Measurements from ENCODE around the gene TMEM236.

Gene TMEM236

DNA sequence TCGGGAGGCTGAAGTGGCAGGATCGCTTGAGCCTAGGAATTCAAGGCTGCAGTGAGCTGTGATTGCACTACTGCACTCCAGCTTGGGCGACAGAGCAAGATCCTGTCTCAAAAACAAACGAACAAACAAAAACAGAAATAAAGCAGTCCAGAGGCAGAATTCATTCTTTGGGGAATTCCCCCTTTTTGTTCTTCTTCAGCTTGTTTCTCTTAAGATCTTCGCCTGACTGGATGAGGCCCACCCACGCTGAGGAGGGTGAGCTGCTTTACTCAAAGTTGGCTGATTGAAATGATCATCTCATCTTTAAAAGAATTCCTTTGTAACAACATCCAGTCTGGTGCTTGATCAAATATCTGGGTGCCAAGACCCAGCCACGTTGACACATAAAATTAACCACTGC, 67.8 kb downstream of the TMEM236 start:
- DNase-seq (ENCODE audit: low read depth in 2 of 2, low spot score in 1 of 2): no peak

DNA sequence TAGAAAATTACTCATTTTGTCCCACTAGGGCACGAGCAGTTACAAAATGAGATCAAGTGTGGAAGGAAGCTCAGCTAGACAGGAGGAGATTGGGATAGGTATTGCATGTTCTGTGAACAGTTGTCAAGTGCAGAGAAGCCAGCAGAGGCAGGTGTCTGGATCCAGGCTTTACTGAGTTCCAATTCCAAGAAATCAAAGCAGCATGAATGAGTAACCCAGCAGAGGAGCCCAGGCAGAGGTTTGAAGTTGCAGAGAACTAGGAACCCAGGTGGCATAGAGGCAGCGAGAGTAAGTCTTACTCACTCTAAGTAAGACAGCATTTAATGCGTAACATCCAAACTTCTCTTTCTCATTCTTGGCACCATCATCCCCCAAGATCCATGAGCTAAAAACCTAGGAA, 68.9 kb downstream of the TMEM236 start:
- no peak for DNase-seq (ENCODE audit: low read depth in 2 of 2, low spot score in 1 of 2)

DNA sequence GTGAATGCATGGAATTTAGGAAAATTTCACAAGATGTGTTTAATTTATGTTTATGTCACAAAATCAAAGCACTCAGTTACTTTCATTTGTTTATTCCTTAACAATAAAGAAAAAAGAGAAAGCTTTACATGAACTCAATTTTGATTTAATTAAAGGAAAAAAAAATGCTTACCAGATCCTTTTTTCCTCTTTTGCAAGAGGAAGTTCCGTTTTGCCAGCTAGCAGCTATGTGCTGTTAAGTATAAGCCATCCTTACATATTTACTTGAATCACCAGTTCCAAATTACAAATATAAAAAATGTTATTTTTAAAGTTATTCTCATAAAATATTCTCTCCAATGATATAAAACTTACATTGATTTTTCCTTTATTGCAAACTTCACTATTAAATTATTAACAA, 69.9 kb downstream of the TMEM236 start:
- DNase-seq (ENCODE audit: low read depth in 2 of 2, low spot score in 1 of 2): no peak

DNA sequence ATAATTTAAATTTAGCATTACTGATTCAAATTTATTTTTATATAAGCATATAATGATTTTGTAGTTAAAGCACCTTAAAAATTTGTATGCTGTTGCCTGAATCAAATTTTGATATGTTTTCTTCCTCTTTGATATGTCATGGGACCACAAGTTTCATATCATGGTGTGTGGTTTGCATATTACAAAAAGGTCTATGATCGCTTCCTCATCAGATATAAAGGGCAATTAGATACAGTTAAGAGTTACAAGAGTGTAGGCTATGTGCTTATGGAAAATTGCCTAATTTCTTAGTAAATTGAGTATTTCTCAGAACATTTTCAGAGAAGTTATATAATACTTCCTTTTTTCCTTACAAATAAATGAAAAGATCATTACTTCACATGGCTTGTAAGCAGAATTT, 79.3 kb downstream of the TMEM236 start:
- no peak for DNase-seq (ENCODE audit: low read depth in 2 of 2, low spot score in 1 of 2)

DNA sequence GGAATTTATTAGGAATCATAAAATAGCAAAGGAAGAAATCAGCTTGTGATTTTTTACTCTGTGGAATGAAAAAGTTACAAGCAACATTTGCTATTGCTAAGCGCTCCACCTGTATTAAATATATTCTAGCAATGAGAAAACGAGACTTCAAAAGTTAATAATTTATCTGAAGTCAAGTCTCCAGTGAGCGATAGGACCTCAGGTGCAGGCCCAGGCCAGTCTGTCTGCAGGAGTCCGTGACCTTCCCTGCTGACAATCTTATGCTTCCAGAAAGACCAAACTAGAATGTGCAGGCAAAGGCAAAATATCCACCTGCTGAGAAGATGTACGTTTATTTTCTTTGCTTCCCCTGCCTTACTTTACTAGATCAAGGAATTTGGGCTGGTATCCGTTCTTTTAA, 79.9 kb downstream of the TMEM236 start:
- no peak for DNase-seq (ENCODE audit: low read depth in 2 of 2, low spot score in 1 of 2)

DNA sequence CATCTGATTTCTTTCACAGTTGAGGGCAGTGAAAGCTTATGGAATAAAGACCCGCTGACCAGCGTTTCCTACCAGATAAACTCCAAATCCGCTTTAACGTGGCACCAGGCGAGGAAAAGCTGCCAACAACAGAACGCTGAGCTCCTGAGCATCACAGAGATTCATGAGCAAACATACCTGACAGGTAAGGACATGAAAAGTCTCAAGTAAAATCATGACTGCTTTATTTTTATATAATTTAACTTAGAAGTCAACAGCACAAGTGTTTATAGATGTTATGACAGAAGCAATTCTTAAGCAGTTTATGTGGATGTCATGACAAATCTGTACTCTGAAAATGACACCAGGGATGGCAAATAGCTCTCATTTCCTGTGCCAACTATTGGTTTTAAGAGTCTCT, 81.7 kb downstream of the TMEM236 start:
- no peak for DNase-seq (ENCODE audit: low read depth in 2 of 2, low spot score in 1 of 2)

DNA sequence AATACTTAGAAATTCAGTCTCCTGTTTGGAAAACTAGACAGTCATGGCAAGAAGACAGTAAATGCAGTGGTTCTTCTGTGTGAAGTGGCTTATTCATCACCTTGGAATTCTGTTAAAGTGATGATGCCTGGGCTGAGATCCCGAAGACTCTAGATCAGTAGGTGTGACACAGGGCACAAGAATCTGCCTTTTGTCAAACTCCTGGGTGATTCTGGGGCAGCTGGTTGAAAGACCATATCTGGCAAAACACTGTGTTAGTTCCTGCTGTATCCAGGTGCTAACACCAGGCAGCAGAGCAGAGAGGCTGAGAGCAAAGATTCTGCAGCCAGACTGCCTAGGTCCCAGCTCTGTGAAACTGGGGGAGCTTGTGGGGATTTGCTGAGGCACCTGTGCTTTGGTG, 83.7 kb downstream of the TMEM236 start:
- no peak for DNase-seq (ENCODE audit: low read depth in 2 of 2, low spot score in 1 of 2)

DNA sequence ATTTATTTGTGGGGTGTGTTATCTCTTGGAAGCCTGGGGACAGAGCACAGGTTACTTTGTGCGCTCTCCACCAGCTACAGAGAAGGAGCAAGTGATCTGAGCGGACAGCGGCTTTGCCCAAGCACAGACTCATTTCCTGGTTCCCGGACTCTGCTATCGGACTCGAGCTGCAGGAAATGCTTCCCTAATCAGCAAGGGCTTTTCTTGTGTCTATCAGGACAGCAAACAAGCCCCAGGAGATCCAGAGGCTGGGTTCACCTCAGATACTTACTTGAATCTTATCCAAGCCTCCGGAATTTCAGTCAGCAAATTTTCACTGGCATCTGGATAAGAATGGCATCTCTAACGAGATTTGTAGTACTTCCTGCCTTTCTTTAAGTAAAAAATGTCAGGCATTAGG, 84.9 kb downstream of the TMEM236 start:
- DNase-seq (ENCODE audit: low read depth in 2 of 2, low spot score in 1 of 2): no peak

DNA sequence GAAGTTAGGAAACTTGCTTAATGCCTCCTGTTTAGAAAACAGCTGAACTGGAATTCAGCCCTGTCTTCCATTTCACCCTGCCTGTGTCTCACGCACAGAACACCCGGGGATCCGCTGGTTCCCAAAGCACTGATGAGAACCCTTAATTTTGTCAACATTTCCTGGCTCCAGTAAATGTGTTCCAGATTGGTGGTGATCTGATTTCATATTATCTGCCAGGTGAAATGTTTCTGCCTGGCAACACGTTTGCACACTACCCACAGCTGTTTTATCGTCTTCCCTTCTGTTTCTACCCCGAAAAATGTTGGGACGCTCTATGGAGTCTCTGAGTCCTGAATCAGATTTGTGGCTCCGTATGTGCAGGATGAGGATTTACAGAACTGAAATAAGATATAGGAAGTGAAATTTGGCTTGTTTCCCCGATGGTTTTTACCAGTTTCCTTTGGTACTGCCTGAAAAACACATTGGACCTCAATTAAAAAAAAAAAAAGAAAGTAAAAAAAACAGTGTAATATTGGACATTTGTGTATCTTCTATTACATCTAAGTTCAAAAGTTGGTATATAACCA, 86.2 kb downstream of the TMEM236 start:
- DNase-seq (ENCODE audit: low read depth in 2 of 2, low spot score in 1 of 2): no peak

DNA sequence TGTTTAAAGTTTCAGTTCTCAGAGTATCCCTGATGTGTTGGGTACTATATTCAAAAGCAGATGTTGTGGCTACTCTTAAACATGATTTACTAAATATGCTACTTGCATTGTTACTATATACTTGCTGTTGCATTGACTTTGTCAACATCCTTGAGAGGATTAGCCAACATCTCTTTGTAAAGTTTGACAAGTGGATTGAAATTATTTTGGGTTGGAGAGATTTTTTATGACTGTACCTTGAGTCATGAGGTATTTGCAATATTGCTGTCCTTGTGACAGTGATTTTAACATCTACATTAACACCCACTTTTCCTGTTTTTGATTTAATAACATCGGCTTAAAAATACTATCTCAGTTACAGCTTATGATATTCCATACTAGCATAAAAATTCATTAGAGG, 89.0 kb downstream of the TMEM236 start:
- no peak for DNase-seq (ENCODE audit: low read depth in 2 of 2, low spot score in 1 of 2)

DNA sequence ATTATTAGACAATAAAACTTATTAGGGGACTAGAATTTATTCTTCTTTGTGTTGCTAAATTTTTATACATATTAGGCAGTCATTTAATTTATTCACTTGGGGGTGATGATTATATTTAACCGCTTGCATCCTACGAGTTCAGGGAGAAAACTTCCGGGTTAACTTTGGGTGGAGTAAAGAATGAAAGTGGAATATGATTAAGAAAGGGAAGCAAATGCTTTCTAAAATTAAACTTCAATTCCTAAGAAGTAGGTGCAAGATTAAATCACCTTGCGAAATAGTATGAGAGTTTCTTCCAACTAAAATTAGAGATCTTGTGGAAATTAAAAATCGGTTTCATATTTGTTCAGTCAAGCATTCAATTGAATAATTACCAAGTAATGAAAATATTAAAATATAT, 90.6 kb downstream of the TMEM236 start:
- DNase-seq (ENCODE audit: low read depth in 2 of 2, low spot score in 1 of 2): no peak

DNA sequence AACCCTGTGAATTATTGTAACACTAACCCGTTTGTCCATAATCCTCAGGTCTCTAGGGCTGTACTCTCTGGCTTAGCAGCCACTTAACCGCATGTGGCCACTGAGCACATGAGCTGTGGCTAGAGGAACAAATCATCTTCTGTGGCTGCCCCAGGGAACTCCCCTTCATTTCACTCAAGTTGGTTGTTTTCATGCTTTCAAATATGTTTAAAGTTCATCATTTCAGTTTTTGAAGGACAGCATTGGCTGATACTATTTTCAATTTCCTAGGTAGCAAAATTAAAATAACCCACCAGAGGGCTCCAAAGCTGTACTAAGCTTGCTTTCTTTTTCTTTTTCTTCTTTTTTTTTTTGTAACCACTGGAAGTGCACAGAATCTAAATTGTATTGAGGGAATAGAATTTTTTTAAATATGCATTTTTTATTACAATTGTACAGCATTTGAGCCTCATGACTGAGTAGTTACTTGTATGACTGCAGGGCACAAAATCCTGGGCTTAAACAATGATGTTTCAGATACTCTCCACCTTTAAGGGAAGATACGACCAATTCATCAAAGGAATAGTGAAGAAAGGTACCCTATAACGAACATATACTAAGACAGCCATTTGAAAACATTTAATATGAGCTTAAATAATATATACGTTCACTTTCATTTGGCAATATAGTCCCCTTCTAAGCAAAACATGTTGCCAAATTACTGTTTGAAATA, 95.7 kb downstream of the TMEM236 start:
- no peak for DNase-seq (ENCODE audit: low read depth in 2 of 2, low spot score in 1 of 2)

DNA sequence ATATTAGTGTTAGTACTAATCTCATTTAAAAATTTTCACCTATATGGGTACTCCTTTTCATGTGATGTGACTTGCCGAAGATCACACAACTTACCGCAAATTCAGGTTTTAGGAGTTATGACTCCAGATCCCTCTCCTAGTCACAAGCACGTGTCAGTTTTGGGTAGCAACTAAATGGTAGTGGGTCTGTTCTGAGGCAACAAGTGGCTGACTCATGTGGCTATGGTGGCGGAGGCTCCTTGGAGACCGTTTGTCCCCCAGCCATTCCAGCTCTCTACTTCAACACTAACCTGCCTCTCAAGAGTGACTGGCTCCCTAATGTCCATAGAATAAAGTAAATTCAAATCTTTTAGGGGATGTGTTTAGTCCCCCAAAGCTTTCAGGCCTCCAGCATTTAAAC, 96.6 kb downstream of the TMEM236 start:
- DNase-seq (ENCODE audit: low read depth in 2 of 2, low spot score in 1 of 2): no peak

Measured in stimulated activated CD8-positive, alpha-beta memory T cell treated with anti-CD3 and anti-CD28 coated beads, Interleukin-4, amount 100 ng/mL, for 1 hour (primary cell).